ENCODE data around the gene PAPOLG.

GRCh38 chr2:60806988-60807681 is 51.1 kb downstream of the PAPOLG start:
- TF ChIP-seq ZNF776 (CRISPR knock-in tag; IDR thresholded peaks at IDR 0.05): no peak
- no peak for TF ChIP-seq DPF2 (CRISPR knock-in tag; IDR thresholded peaks at IDR 0.05; ENCODE audit: borderline replicate concordance, low read depth)
- TF ChIP-seq POLR2A (IDR thresholded peaks at IDR 0.05; ENCODE audit: insufficient read depth in 1 of 2, low read depth in 2 of 2, low read length in 2 of 2): no peak
- no peak for TF ChIP-seq ZHX1 (CRISPR knock-in tag; IDR thresholded peaks at IDR 0.05; ENCODE audit: low read depth)
- TF ChIP-seq BRF2 (CRISPR knock-in tag; IDR thresholded peaks at IDR 0.05): no peak
- no peak for TF ChIP-seq CREB1 (IDR thresholded peaks at IDR 0.05)
- TF ChIP-seq CREB1 (CRISPR knock-in tag; IDR thresholded peaks at IDR 0.05): no peak
- TF ChIP-seq ZNF274 (CRISPR knock-in tag; IDR thresholded peaks at IDR 0.05): no peak
- TF ChIP-seq TAF15 (IDR thresholded peaks at IDR 0.05; ENCODE audit: low read depth, low read length, poor library complexity, severe bottlenecking): no peak
- no peak for TF ChIP-seq RFX5 (IDR thresholded peaks at IDR 0.05; ENCODE audit: low read depth, low read length)
- no peak for TF ChIP-seq E2F1 (CRISPR knock-in tag; IDR thresholded peaks at IDR 0.05)

Data from HepG2 (cell line).